Measurements from ENCODE around the gene TEX2. TPM values are rescaled to one million over a fixed set of nuclear protein-coding genes. Genes with fewer than 3 reads are reported as not detected.
A peak's percentile ranks its signal among the peaks of the same experiment; 100 is the strongest.

The TEX2 gene
- total RNA-seq, 4 donors from 2014 or later = 12.3 to 137 (median 30.3) TPM

- in situ Hi-C loops (cut with MboI; ENCODE audit: low pct_ligation_motif_present in 1 of 4, low pct_unique_long_range_greater_than_20kb in 1 of 4, low sequenced_read_pairs in 3 of 4) (loop anchor here in 2 of 4 donors (10.0 to 25.0 kb wide), 2 partner anchors 108 to 115 kb away; no protein-coding TSS in a partner anchor), intact Hi-C loops (cut with DNase I; ENCODE audit: low total_unique reads) (no loop called here)
- Histone ChIP-seq H3K4me3 (no peak overlapping the region), H3K36me3 (no peaks in the 10 kb centered on the region), H3K27ac (no peak overlapping the region), H3K9me3 (no peaks in the 10 kb centered on the region), H3K27me3 (peaks cover 9% of the 10 kb centered on the region), H3K4me1 (no peaks in the 10 kb centered on the region)
- WGBS, 2 donors (ENCODE audit: low coverage in 1 of 2) = 78 to 86% methylated on average over 2 to 7 of the region's 7 CpGs
- no peak for TF ChIP-seq POLR2A (IDR thresholded peaks at IDR 0.05)
- TF ChIP-seq CTCF (IDR thresholded peaks at IDR 0.05) = no peak
- TF ChIP-seq POLR2AphosphoS5 (IDR thresholded peaks at IDR 0.05) = no peak
- no peak for TF ChIP-seq EP300 (IDR thresholded peaks at IDR 0.05; ENCODE audit: low read depth)
- no peak for DNase-seq
Observed at GRCh38 chr17:64269687-64270649, 6.9 kb upstream of the TEX2 start.

GRCh38 chr17:64264891-64265290, 1.8 kb upstream of the TEX2 start:
- H3K4me1 ChIP-seq = peaks cover 17 to 30% (median 23%) of the 10 kb centered on the region in 4 donors
- peaks cover 9% of the 10 kb centered on the region for H3K27me3 ChIP-seq
- no peak overlapping the region for H3K27ac ChIP-seq
- WGBS, 2 donors (ENCODE audit: low coverage in 1 of 2) = 80 to 81% methylated on average over 1 to 3 of the region's 3 CpGs
- in situ Hi-C loops (cut with MboI; ENCODE audit: low pct_ligation_motif_present in 1 of 4, low pct_unique_long_range_greater_than_20kb in 1 of 4, low sequenced_read_pairs in 3 of 4) = loop anchor here in 1 of 4 donors (25.0 kb wide), 1 partner anchor 103 kb away; no protein-coding TSS in a partner anchor
- H3K9me3 ChIP-seq = no peaks in the 10 kb centered on the region
- H3K36me3 ChIP-seq = no peaks in the 10 kb centered on the region
- intact Hi-C loops (cut with DNase I; ENCODE audit: low total_unique reads) = no loop called here
- no peak overlapping the region for H3K4me3 ChIP-seq
- DNase-seq = no peak
- TF ChIP-seq EP300 (IDR thresholded peaks at IDR 0.05; ENCODE audit: low read depth) = no peak
- TF ChIP-seq CTCF (IDR thresholded peaks at IDR 0.05) = no peak
- no peak for TF ChIP-seq POLR2A (IDR thresholded peaks at IDR 0.05)
- TF ChIP-seq POLR2AphosphoS5 (IDR thresholded peaks at IDR 0.05) = no peak

GRCh38 chr17:64262198-64262999, 661 bp downstream of the TEX2 start:
- Histone ChIP-seq H3K9me3 (no peaks in the 10 kb centered on the region), H3K36me3 (no peaks in the 10 kb centered on the region), H3K4me3 (peak overlapping the region; percentile 88 to 99 (median 93)), H3K4me1 (peaks cover 17 to 35% (median 29%) of the 10 kb centered on the region in 4 donors), H3K27ac (peak overlapping the region; percentile 94 to 97 (median 96)), H3K27me3 (peaks cover 9% of the 10 kb centered on the region)
- DNase-seq = peak; percentile 66
- intact Hi-C loops (cut with DNase I; ENCODE audit: low total_unique reads) = loop anchor here (1.0 kb wide), 1 partner anchor 116 kb away; no protein-coding TSS in a partner anchor
- TF ChIP-seq EP300 (IDR thresholded peaks at IDR 0.05; ENCODE audit: low read depth) (no peak), POLR2AphosphoS5 (IDR thresholded peaks at IDR 0.05) (peak in 1 of 3 donors; percentile 15)
- WGBS, 2 donors (ENCODE audit: low coverage in 1 of 2) = 1% methylated on average over 59 of the region's 59 CpGs; no CpG with 5 or more reads in 1 of the 2 donors
- in situ Hi-C loops (cut with MboI; ENCODE audit: low pct_ligation_motif_present in 1 of 4, low pct_unique_long_range_greater_than_20kb in 1 of 4, low sequenced_read_pairs in 3 of 4) = loop anchor here in 1 of 4 donors (25.0 kb wide), 1 partner anchor 100 kb away; no protein-coding TSS in a partner anchor

GRCh38 chr17:64261417-64262145, 1.5 kb downstream of the TEX2 start:
- in situ Hi-C loops (cut with MboI; ENCODE audit: low pct_ligation_motif_present in 1 of 4, low pct_unique_long_range_greater_than_20kb in 1 of 4, low sequenced_read_pairs in 3 of 4) = loop anchor here in 1 of 4 donors (25.0 kb wide), 1 partner anchor 99 kb away; no protein-coding TSS in a partner anchor

More at GRCh38 chr17:64261417-64262145, 1.5 kb downstream of the TEX2 start:
- Histone ChIP-seq H3K27ac (peak overlapping the region; percentile 94 to 97 (median 96)), H3K4me1 (peaks cover 17 to 35% (median 29%) of the 10 kb centered on the region in 4 donors), H3K36me3 (no peaks in the 10 kb centered on the region), H3K27me3 (peaks cover 7% of the 10 kb centered on the region), H3K4me3 (peak overlapping the region in 3 of 4 donors; percentile 88 to 99 (median 93)), H3K9me3 (no peaks in the 10 kb centered on the region)
- no peak for TF ChIP-seq EP300 (IDR thresholded peaks at IDR 0.05; ENCODE audit: low read depth)
- no peak for TF ChIP-seq POLR2AphosphoS5 (IDR thresholded peaks at IDR 0.05)
- TF ChIP-seq POLR2A (IDR thresholded peaks at IDR 0.05) = no peak
- no peak for TF ChIP-seq CTCF (IDR thresholded peaks at IDR 0.05)
- DNase-seq = no peak
- intact Hi-C loops (cut with DNase I; ENCODE audit: low total_unique reads) = loop anchor here (1.0 kb wide), 1 partner anchor 115 kb away; no protein-coding TSS in a partner anchor
- 25 to 43% methylated on average over 5 to 6 of the region's 6 CpGs for WGBS, 2 donors (ENCODE audit: low coverage in 1 of 2)

Data from transverse colon (tissue), 4 donors.